Aorta (tissue), 5 donors: ENCODE measurements around the gene CLCN5. TPM values are rescaled to one million over a fixed set of nuclear protein-coding genes. Genes with fewer than 3 reads are reported as not detected.

Experiments used
- ATAC-seq: fragments of 200-7000 bp; cut with Tn5 transposase; one replicate; pipeline ENCODE4 v1.9.1; 2022; ENCODE audit warnings: moderate library complexity; ENCODE audit not compliant: low FRiP score
- DNase-seq, 2 donors: peaks; one replicate each; pipeline ENCODE4 v3.0.0-alpha.2; 2020
- H3K27ac ChIP-seq, 2 donors: one replicate each; pipeline ENCODE4 v1.5.1; 2013; ENCODE audit warnings: low read length in 2 of 2, mild to moderate bottlenecking in 2 of 2, moderate library complexity in 2 of 2, control low read depth in 1 of 2, inconsistent platforms in 1 of 2, low read depth in 1 of 2
- H3K27me3 ChIP-seq, 2 donors: one replicate each; pipeline ENCODE4 v1.6.1; 2013; ENCODE audit warnings: control low read depth in 1 of 2, low read length in 1 of 2, mild to moderate bottlenecking in 1 of 2, moderate library complexity in 1 of 2; ENCODE audit not compliant: insufficient read depth in 2 of 2, control insufficient read depth in 1 of 2
- H3K36me3 ChIP-seq, 2 donors: one replicate each; pipeline ENCODE4 v1.6.1; 2013; ENCODE audit warnings: control low read depth in 1 of 2, low read length in 1 of 2, mild to moderate bottlenecking in 1 of 2; ENCODE audit not compliant: insufficient read depth in 2 of 2, control insufficient read depth in 1 of 2
- H3K4me1 ChIP-seq, 2 donors: one replicate each; pipeline ENCODE4 v1.6.1; 2013; ENCODE audit warnings: low read length in 2 of 2, control low read depth in 1 of 2, mild to moderate bottlenecking in 1 of 2, moderate library complexity in 1 of 2; ENCODE audit not compliant: insufficient read depth in 2 of 2, control insufficient read depth in 1 of 2
- H3K4me3 ChIP-seq, 2 donors: one replicate each; pipeline ENCODE4 v1.5.1; 2013; ENCODE audit warnings: low read length in 2 of 2, control low read depth in 1 of 2, mild to moderate bottlenecking in 1 of 2
- H3K9me3 ChIP-seq: one replicate; pipeline ENCODE4 v1.6.1; 2013; ENCODE audit warnings: mild to moderate bottlenecking, low read length; ENCODE audit not compliant: control insufficient read depth
- WGBS, 2 donors: extraction: QIAGEN DNeasy Blood & Tissue Kit; methylation state at CpG; one replicate each; pipeline ENCODE4 v1.1.7; 2013; 5-methylcytosine and 5-hydroxymethylcytosine counted together
- intact Hi-C, 2 donors: fragments of 100-400 bp; cut with DNase I; formaldehyde crosslinking; loops; one replicate each; pipeline versions ENCODE4 v1.14.2 to v1.15.0; 2022
- long read RNA-seq, 2 donors: library from polyadenylated mRNA; unstranded; transcript quantifications; one replicate each; pipeline ENCODE4 v2.0.0, GENCODE V29; 2020 to 2021
- polyA plus RNA-seq, 2 donors: library from polyadenylated mRNA; stranded (reverse); fragments of 200-250 nt; gene quantifications; one replicate each; pipeline ENCODE4 v1.2.3, GENCODE V29; 2013
- total RNA-seq, 2 donors: library from RNA; stranded (reverse); fragmentation: NEBNext Ultra II Directional; extraction: Animal tissue kit (Norgen Biotek cat#: 25700); gene quantifications; one replicate each; pipeline ENCODE4 v1.2.1, GENCODE V29; 2021
- donor health status: healthy with polysubstance abuse.
- donor health status: Bipolar disorder and iron deficiency.
- donor health status: DM: no; HTN: no; CAD: no.
- donor health status: DM: no; HTN: no; CAD: no.
- donor health status: DM: yes; HTN: yes; CAD: no.

CLCN5 gene
- 1 to 10 TPM; 4.8 to 9.4 TPM for total RNA-seq
- 1 to 10 TPM in 1 of 2 donors, under 1 TPM in 1; 0.88 to 1.0 TPM for polyA plus RNA-seq
- long read RNA-seq, donor 1, partial matches to known transcripts, result 0 of 2 reads
- long read RNA-seq, donor 1, other reads (novel, unspliced or antisense), result 2 of 2 reads
- long read RNA-seq, donor 2, partial matches to known transcripts, result 2 of 10 reads
- long read RNA-seq, donor 2, other reads (novel, unspliced or antisense), result 8 of 10 reads

GRCh38 chrX:49922291-49923241, at the start of gene CLCN5:
TSS of gene CLCN5 (plus strand) at chrX:49922596. CDS start at chrX:49925299, 2,703 bp downstream.
- Histone ChIP-seq H3K27me3 (no peaks in the 10 kb centered on the region), H3K9me3 (no peaks in the 10 kb centered on the region), H3K36me3 (no peaks in the 10 kb centered on the region), H3K4me3 (peak within 1 kb of the TSS; percentile 47 to 89), H3K27ac (peak within 1 kb of the TSS in 1 of 2 donors; percentile 2), H3K4me1 (peaks cover 0 to 3% of the 10 kb centered on the region in 2 donors)
- DNase-seq (peak; percentile 97), ATAC-seq (peak; percentile 98)
- 0 to 35% methylated on average over 73 to 83 of the region's 83 CpGs for WGBS, 2 donors
- intact Hi-C loops, result no loop called here

DNA sequence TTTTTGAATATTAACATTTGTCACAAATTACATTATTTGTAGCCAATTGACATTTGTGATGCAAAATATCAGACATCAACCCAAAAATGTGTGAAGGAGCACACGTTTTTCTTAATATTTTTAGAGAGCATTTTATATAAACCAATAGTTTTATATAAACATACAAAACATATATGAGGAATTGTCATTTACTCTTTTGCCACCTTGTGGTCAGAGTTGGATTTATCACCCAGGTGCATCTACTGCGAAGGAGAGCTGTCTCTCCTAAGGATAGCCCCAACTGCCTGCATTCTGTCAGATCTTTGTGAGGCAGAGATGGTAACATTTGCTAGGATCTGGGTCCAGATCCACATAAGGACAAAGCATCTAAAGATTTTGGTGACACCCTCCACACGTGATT, 45.6 kb upstream of the CLCN5 start:
- Histone ChIP-seq H3K36me3 (no peaks in the 10 kb centered on the region), H3K4me1 (peaks cover 0 to 2% of the 10 kb centered on the region in 2 donors), H3K27me3 (peaks cover 0 to 8% of the 10 kb centered on the region in 2 donors), H3K9me3 (no peaks in the 10 kb centered on the region), H3K27ac (no peak overlapping the region), H3K4me3 (no peak overlapping the region)
- intact Hi-C loops, result loop anchor here in 1 of 2 donors (5.0 kb wide), 1 partner anchor 584 kb away; no protein-coding TSS in a partner anchor
- ATAC-seq (no peak), DNase-seq (no peak)
- WGBS, 2 donors, result 18 to 22% methylated on average over 3 of the region's 3 CpGs

- DNase-seq (no peak), ATAC-seq (no peak)
- no peaks in the 10 kb centered on the region for H3K9me3 ChIP-seq
- peaks cover 0 to 2% of the 10 kb centered on the region in 2 donors for H3K4me1 ChIP-seq
- no peak overlapping the region for H3K4me3 ChIP-seq
- H3K27ac ChIP-seq, result no peak overlapping the region
- WGBS, 2 donors, result 62 to 73% methylated on average over 5 of the region's 5 CpGs
- intact Hi-C loops, result loop anchor here in 1 of 2 donors (5.0 kb wide), 1 partner anchor 585 kb away; no protein-coding TSS in a partner anchor
- H3K27me3 ChIP-seq, result peaks cover 0 to 8% of the 10 kb centered on the region in 2 donors
- peaks cover 0 to under 1% of the 10 kb centered on the region in 2 donors for H3K36me3 ChIP-seq
These were observed 44.8 kb upstream of the CLCN5 start for GRCh38 chrX:49877397-49878101.

DNA sequence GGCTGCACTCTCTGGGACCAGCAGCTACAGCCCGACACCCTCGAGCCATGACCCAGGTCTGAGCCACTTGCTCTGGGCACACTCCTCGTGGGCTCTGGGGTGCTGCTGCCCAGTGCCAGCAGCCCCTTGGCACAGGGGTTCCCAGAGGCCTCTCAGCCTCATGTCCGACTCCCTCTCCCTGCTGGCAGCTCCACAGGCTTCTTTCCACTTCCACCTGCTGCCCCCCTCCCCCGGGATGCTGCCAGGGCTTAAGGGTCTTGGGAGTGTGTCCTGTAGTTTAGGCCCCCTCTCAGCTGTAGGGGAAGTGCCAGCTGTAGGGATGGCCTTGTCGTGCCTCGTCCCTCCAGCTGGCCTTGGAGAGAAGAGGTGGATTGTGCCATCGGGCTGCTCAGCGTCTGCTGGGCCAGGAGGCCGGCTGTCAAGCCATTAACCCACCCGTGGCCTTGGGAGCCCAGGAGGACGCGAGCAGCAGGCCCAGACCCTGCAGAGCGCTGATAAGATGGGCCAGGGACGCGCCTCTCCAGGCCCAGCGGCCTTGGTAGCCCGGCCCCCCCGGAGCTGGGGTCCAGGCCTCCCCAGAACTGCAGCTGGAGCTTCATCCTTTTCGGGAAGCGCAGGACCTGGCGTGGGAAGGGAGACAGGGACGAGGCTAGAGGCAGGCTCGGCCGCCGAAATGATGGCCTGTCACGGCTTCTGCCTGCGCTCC, 44.1 kb upstream of the CLCN5 start:
- intact Hi-C loops, result loop anchor here in 1 of 2 donors (5.0 kb wide), 1 partner anchor 586 kb away; no protein-coding TSS in a partner anchor
- Histone ChIP-seq H3K27ac (peak overlapping the region in 1 of 2 donors; percentile 69), H3K4me3 (peak overlapping the region; percentile 42 to 83), H3K27me3 (peaks cover 0 to 8% of the 10 kb centered on the region in 2 donors), H3K4me1 (peaks cover 0 to 2% of the 10 kb centered on the region in 2 donors), H3K36me3 (peaks cover 0 to 2% of the 10 kb centered on the region in 2 donors), H3K9me3 (no peaks in the 10 kb centered on the region)
- WGBS, 2 donors, result 11 to 33% methylated on average over 28 of the region's 28 CpGs
- ATAC-seq, result peak; percentile 47
- peak in 1 of 2 donors; percentile 44 for DNase-seq

- peaks cover 0 to 8% of the 10 kb centered on the region in 2 donors for H3K27me3 ChIP-seq
- peaks cover 0 to 2% of the 10 kb centered on the region in 2 donors for H3K36me3 ChIP-seq
- ATAC-seq (peak; percentile 91), DNase-seq (peak; percentile 85 to 92)
- intact Hi-C loops, result loop anchor here in 1 of 2 donors (5.0 kb wide), 1 partner anchor 587 kb away; no protein-coding TSS in a partner anchor
- no peaks in the 10 kb centered on the region for H3K9me3 ChIP-seq
- peak within 1 kb of the TSS; percentile 42 to 83 for H3K4me3 ChIP-seq
- peaks cover 0 to 2% of the 10 kb centered on the region in 2 donors for H3K4me1 ChIP-seq
- peak within 1 kb of the TSS in 1 of 2 donors; percentile 69 for H3K27ac ChIP-seq
- WGBS, 2 donors, result 0 to 26% methylated on average over 56 to 60 of the region's 60 CpGs
These were observed 43.4 kb upstream of the CLCN5 start, which contains the start of gene USP27X for GRCh38 chrX:49878834-49879655. TSS of gene USP27X (plus strand) at chrX:49879484. CDS start at chrX:49880308, 824 bp downstream.

DNA sequence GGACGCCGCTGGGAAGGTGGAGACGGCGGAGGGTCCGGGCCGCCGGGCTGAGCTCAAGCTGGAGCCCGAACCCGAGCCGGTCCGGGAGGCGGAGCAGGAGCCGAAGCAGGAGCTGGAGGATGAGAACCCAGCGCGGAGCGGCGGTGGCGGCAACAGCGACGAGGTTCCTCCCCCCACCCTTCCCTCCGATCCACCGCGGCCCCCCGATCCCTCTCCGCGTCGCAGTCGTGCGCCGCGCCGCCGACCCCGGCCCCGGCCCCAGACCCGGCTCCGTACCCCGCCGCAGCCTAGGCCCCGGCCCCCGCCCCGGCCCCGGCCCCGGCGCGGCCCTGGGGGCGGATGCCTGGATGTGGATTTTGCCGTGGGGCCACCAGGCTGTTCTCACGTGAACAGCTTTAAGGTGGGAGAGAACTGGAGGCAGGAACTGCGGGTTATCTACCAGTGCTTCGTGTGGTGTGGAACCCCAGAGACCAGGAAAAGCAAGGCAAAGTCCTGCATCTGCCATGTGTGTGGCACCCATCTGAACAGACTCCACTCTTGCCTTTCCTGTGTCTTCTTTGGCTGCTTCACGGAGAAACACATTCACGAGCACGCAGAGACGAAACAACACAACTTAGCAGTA, 42.6 kb upstream of the CLCN5 start:
- H3K4me1 ChIP-seq, result peaks cover 0 to 2% of the 10 kb centered on the region in 2 donors
- H3K27ac ChIP-seq, result peak overlapping the region in 1 of 2 donors; percentile 69
- no peak for ATAC-seq
- peak overlapping the region; percentile 42 to 83 for H3K4me3 ChIP-seq
- WGBS, 2 donors, result 3 to 60% methylated on average over 30 to 55 of the region's 55 CpGs
- no peaks in the 10 kb centered on the region for H3K9me3 ChIP-seq
- H3K36me3 ChIP-seq, result peaks cover 0 to 2% of the 10 kb centered on the region in 2 donors
- peaks cover 0 to 5% of the 10 kb centered on the region in 2 donors for H3K27me3 ChIP-seq
- intact Hi-C loops, result loop anchor here in 1 of 2 donors (5.0 kb wide), 1 partner anchor 587 kb away; no protein-coding TSS in a partner anchor
- no peak for DNase-seq

DNA sequence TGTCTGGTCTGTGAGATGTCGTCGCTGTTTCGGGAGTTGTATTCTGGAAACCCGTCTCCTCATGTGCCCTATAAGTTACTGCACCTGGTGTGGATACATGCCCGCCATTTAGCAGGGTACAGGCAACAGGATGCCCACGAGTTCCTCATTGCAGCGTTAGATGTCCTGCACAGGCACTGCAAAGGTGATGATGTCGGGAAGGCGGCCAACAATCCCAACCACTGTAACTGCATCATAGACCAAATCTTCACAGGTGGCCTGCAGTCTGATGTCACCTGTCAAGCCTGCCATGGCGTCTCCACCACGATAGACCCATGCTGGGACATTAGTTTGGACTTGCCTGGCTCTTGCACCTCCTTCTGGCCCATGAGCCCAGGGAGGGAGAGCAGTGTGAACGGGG, 41.7 kb upstream of the CLCN5 start:
- no peak for ATAC-seq
- 83 to 97% methylated on average over 12 of the region's 12 CpGs for WGBS, 2 donors
- no peak for DNase-seq
- intact Hi-C loops, result no loop called here
- H3K9me3 ChIP-seq, result no peaks in the 10 kb centered on the region
- H3K4me3 ChIP-seq, result no peak overlapping the region
- peaks cover 0 to 2% of the 10 kb centered on the region in 2 donors for H3K36me3 ChIP-seq
- H3K4me1 ChIP-seq, result peaks cover 0 to 2% of the 10 kb centered on the region in 2 donors
- H3K27ac ChIP-seq, result no peak overlapping the region
- H3K27me3 ChIP-seq, result no peaks in the 10 kb centered on the region
